GM19023 (cell line): ENCODE results near the gene RNGTT.

Source experiments
- ATAC-seq: cut with Tn5 transposase; IDR thresholded peaks from one replicate; pipeline ENCODE4 v1.9.1; 2021; ENCODE audit warnings: mild to moderate bottlenecking, moderate library complexity; ENCODE audit not compliant: unreplicated experiment

The RNGTT gene

DNA sequence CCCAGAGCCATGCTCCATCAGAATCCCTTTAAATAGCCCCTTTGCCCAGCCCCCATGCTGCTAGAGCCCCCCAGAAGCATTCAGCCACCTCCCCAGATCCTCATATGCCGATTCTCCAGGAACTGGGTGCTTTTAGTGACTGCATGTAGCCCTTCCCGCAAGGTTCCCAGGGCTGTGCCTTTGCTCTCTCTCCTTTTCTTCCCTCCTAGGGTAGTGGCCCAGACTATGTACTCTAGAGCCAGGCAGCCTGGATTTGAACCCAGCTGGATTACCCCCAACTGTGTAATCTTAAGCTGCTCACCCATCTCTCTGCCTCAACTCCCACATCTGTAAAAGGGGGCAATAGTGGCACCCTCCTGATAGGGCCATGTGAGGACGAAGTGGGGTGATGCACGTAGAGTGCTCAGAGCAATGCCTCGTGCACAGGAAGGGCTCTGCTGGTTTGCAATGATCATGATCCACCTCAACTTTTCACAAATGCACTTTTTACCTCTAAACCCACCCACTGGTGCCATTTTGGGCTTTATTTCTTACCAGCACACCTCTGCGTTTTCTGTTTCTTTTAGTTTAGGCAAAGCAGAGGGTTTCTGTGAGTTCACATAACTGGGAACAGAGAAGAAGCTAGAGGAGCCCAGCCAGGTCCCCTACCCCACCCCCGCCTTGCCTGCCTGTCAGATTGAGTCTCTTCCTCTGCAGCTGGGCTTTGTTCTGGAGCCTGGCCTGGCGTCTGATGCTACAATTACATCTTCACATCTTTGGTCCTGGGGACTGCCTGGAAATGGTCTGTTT is 396.5 kb downstream of the RNGTT start:
- ATAC-seq, result peak; percentile 72

GRCh38 chr6:88565836-88566235 is 397.6 kb downstream of the RNGTT start:
- no peak for ATAC-seq

GRCh38 chr6:88565409-88565811 is 398.0 kb downstream of the RNGTT start:
- ATAC-seq, result no peak

GRCh38 chr6:88563277-88563625 is 400.2 kb downstream of the RNGTT start:
- no peak for ATAC-seq

- no peak for ATAC-seq
Observed at GRCh38 chr6:88562353-88563276, 400.8 kb downstream of the RNGTT start.

DNA sequence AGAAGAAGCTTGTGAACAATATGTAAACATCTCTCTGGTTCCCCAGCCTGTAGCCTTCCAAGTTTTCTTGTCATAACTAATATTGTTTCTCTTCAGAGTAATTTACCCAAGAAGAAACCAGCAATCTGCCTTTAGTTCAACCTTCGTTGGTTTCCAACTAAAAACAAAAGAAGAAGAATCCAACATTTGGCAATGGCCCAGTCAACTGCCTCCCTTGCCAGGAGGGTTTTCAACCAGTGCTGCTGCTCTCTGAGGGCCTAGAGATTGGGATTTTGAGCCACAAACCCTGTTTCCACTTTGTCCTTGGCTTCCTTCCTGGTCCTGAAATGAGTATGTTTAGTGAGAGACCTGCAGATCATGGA is 401.5 kb downstream of the RNGTT start:
- ATAC-seq, result no peak

- peak; percentile 55 for ATAC-seq
Observed at GRCh38 chr6:88561034-88561953, 402.1 kb downstream of the RNGTT start.
